HepG2 (cell line): ENCODE results near the gene ARHGEF40. TPM values are rescaled to one million over a fixed set of nuclear protein-coding genes. Genes with fewer than 3 reads are reported as not detected.

ENCODE experiments used
- ARNT2 ChIP-seq: sonication (generic); formaldehyde crosslinking; IDR thresholded peaks from 2 replicates; pipeline ENCODE4 v1.8.0; 2022; ENCODE audit warnings: mild to moderate bottlenecking, low read depth, missing genetic modification reagents, moderate library complexity
- CREM ChIP-seq, 2 experiments: sonication (generic) in 1 of 2; formaldehyde crosslinking in 1 of 2; IDR thresholded peaks; 2 replicates each; pipeline versions ENCODE4 v1.4.0 to v1.6.1; 2016 to 2020; ENCODE audit warnings: antibody characterized with exemption in 1 of 2, mild to moderate bottlenecking in 1 of 2, missing genetic modification reagents in 1 of 2
- ELF4 ChIP-seq: sonication (generic); formaldehyde crosslinking; IDR thresholded peaks from 2 replicates; pipeline ENCODE4 v1.5.0; 2020; ENCODE audit warnings: missing genetic modification reagents, mild to moderate bottlenecking, moderate library complexity, borderline replicate concordance
- FOXA1 ChIP-seq, 2 experiments: fragments of 450-650 bp in 1 of 2; sonication (generic) in 1 of 2; formaldehyde crosslinking in 1 of 2; IDR thresholded peaks; 2 replicates each; pipeline versions ENCODE4 v1.4.0 to v1.6.1; 2016 to 2020; ENCODE audit warnings: missing genetic modification reagents in 1 of 2
- FUBP1 ChIP-seq: sonication (generic); formaldehyde crosslinking; IDR thresholded peaks from 2 replicates; pipeline ENCODE4 v1.5.1; 2020; ENCODE audit warnings: missing genetic modification reagents, mild to moderate bottlenecking, borderline replicate concordance
- GATAD1 ChIP-seq: IDR thresholded peaks from 2 replicates; pipeline ENCODE4 v1.6.1; 2016; ENCODE audit warnings: missing genetic modification reagents, missing compliant biosample characterization
- HOXA7 ChIP-seq: sonication (generic); formaldehyde crosslinking; IDR thresholded peaks from 2 replicates; pipeline ENCODE4 v1.8.1; 2022; ENCODE audit warnings: mild to moderate bottlenecking, missing genetic modification reagents, moderate library complexity
- ISX ChIP-seq: sonication (generic); formaldehyde crosslinking; conservative IDR thresholded peaks from 2 replicates; pipeline ENCODE4 v1.5.0; 2020; ENCODE audit warnings: missing genetic modification reagents
- KLF13 ChIP-seq: sonication (generic); formaldehyde crosslinking; IDR thresholded peaks from 2 replicates; pipeline ENCODE4 v1.4.0; 2020; ENCODE audit warnings: mild to moderate bottlenecking, missing genetic modification reagents
- MAFG ChIP-seq: sonication (generic); formaldehyde crosslinking; IDR thresholded peaks from 2 replicates; pipeline ENCODE4 v1.5.1; 2020; ENCODE audit warnings: mild to moderate bottlenecking, missing genetic modification reagents
- NR3C1 ChIP-seq: sonication (generic); formaldehyde crosslinking; IDR thresholded peaks from 2 replicates; pipeline ENCODE4 v1.4.0; 2020; ENCODE audit warnings: missing genetic modification reagents
- POLR2AphosphoS2 ChIP-seq: IDR thresholded peaks from 2 replicates; pipeline ENCODE4 v1.6.1; 2011; ENCODE audit warnings: low read depth, low read length, improper control_type of control experiment
- SMARCE1 ChIP-seq: fragments of 450-650 bp; IDR thresholded peaks from 2 replicates; pipeline ENCODE4 v1.6.1; 2017; ENCODE audit warnings: borderline replicate concordance
- SMYD3 ChIP-seq: sonication (generic); formaldehyde crosslinking; IDR thresholded peaks from 2 replicates; pipeline ENCODE4 v1.8.1; 2023; ENCODE audit warnings: mild to moderate bottlenecking, missing genetic modification reagents
- SNAPC2 ChIP-seq: sonication (generic); formaldehyde crosslinking; IDR thresholded peaks from 2 replicates; pipeline ENCODE4 v1.8.1; 2022; ENCODE audit warnings: mild to moderate bottlenecking, missing genetic modification reagents
- TBX2 ChIP-seq: sonication (generic); formaldehyde crosslinking; IDR thresholded peaks from 2 replicates; pipeline ENCODE4 v1.5.0; 2020; ENCODE audit warnings: missing genetic modification reagents, mild to moderate bottlenecking, borderline replicate concordance
- TSC22D2 ChIP-seq: sonication (generic); formaldehyde crosslinking; IDR thresholded peaks from 2 replicates; pipeline ENCODE4 v1.5.1; 2020; ENCODE audit warnings: missing genetic modification reagents, mild to moderate bottlenecking, borderline replicate concordance
- ZBTB1 ChIP-seq: sonication (generic); formaldehyde crosslinking; IDR thresholded peaks from 2 replicates; pipeline ENCODE4 v1.4.0; 2020; ENCODE audit warnings: missing genetic modification reagents, borderline replicate concordance
- ZNF225 ChIP-seq: sonication (generic); formaldehyde crosslinking; IDR thresholded peaks from 2 replicates; pipeline ENCODE4 v1.4.0; 2020; ENCODE audit warnings: mild to moderate bottlenecking, missing genetic modification reagents
- ZNF343 ChIP-seq: sonication (generic); formaldehyde crosslinking; IDR thresholded peaks from 2 replicates; pipeline ENCODE4 v1.4.0; 2020; ENCODE audit warnings: mild to moderate bottlenecking, missing genetic modification reagents
- ZNF598 ChIP-seq: sonication (generic); formaldehyde crosslinking; IDR thresholded peaks from 2 replicates; pipeline ENCODE4 v1.5.1; 2020; ENCODE audit warnings: mild to moderate bottlenecking, missing genetic modification reagents, borderline replicate concordance
- ZNF75D ChIP-seq: sonication (generic); formaldehyde crosslinking; IDR thresholded peaks from 2 replicates; pipeline ENCODE4 v1.8.1; 2023; ENCODE audit warnings: missing genetic modification reagents, mild to moderate bottlenecking, borderline replicate concordance
- ZNF775 ChIP-seq: sonication (generic); formaldehyde crosslinking; IDR thresholded peaks from 2 replicates; pipeline ENCODE4 v1.4.0; 2020; ENCODE audit warnings: missing genetic modification reagents, mild to moderate bottlenecking, moderate library complexity, borderline replicate concordance
- ZNF782 ChIP-seq: sonication (generic); formaldehyde crosslinking; IDR thresholded peaks from 2 replicates; pipeline ENCODE4 v1.4.0; 2020; ENCODE audit warnings: missing genetic modification reagents, mild to moderate bottlenecking, borderline replicate concordance
- ZNF850 ChIP-seq: sonication (generic); formaldehyde crosslinking; conservative IDR thresholded peaks from 2 replicates; pipeline ENCODE4 v1.9.0; 2021; ENCODE audit warnings: mild to moderate bottlenecking, missing genetic modification reagents
- ZUFSP ChIP-seq: sonication (generic); formaldehyde crosslinking; IDR thresholded peaks from 2 replicates; pipeline ENCODE4 v1.9.0; 2021; ENCODE audit warnings: missing genetic modification reagents, mild to moderate bottlenecking, borderline replicate concordance
- polyA plus RNA-seq, 8 experiments: library from polyadenylated mRNA; depleted of rRNA in 3 of 8; stranded (reverse) in 7 of 8; unstranded in 1 of 8; fragments of >200 nt; fragmentation: Illumina TruSeq in 4 of 8; extraction: Trizol in 4 of 8; gene quantifications; 2 replicates each; pipeline versions ENCODE4 v1.2.1 to v1.2.3, GENCODE V29; 2011 to 2016; ENCODE audit warnings: low read depth in 4 of 8, missing spikeins in 1 of 8, mixed read lengths in 1 of 8; ENCODE audit not compliant: insufficient read depth in 1 of 8
- total RNA-seq, 5 experiments: library from RNA; depleted of rRNA; stranded (reverse); fragments of >200 nt; fragmentation: Illumina TruSeq; extraction: Trizol; gene quantifications; 2 replicates each; pipeline ENCODE4 v1.2.3, GENCODE V29; 2016; ENCODE audit warnings: low read depth in 1 of 5

The ARHGEF40 gene
- total and polyA plus RNA-seq, 2 of the 13 experiments (the other 11 are each of a cell fraction or from before 2014, with no cell fraction given) = 28.1 to 78.1 TPM

- TF ChIP-seq KLF13 (CRISPR knock-in tag) = no peak
- TF ChIP-seq FUBP1 (CRISPR knock-in tag) = 0 out of 2 replicates have a peak, but pooled peaks have one; percentile 79
- no peak for TF ChIP-seq ZNF775 (CRISPR knock-in tag)
- TF ChIP-seq ARNT2 (CRISPR knock-in tag) = peak; percentile 82
- no peak for TF ChIP-seq CREM (IDR thresholded peaks at IDR 0.05)
- TF ChIP-seq CREM (CRISPR knock-in tag; IDR thresholded peaks at IDR 0.05) = no peak
- TF ChIP-seq MAFG (CRISPR knock-in tag) = no peak
- no peak for TF ChIP-seq ZBTB1 (CRISPR knock-in tag)
- TF ChIP-seq ZNF343 (CRISPR knock-in tag) = peak; percentile 91; the same call in 1 of the 2 replicates
- peak; percentile 67; the same call in 1 of the 2 replicates for TF ChIP-seq SNAPC2 (CRISPR knock-in tag)
- no peak for TF ChIP-seq FOXA1 (IDR thresholded peaks at IDR 0.05)
- peak; percentile 62 for TF ChIP-seq FOXA1 (CRISPR knock-in tag; IDR thresholded peaks at IDR 0.05)
- no peak for TF ChIP-seq HOXA7 (CRISPR knock-in tag)
- TF ChIP-seq TBX2 = peak; percentile 95
- peak; percentile 97 for TF ChIP-seq ZNF225
- 0 out of 2 replicates have a peak, but pooled peaks have one; percentile 28 for TF ChIP-seq SMYD3
- peak; percentile 85 for TF ChIP-seq ZNF782
- no peak for TF ChIP-seq POLR2AphosphoS2
- no peak for TF ChIP-seq ZUFSP (CRISPR knock-in tag)
- peak; percentile 94; the same call in 1 of the 2 replicates for TF ChIP-seq ZNF598
- TF ChIP-seq ZNF850 (CRISPR knock-in tag) = no peak
- peak; percentile 93; the same call in 1 of the 2 replicates for TF ChIP-seq TSC22D2 (CRISPR knock-in tag)
- no peak for TF ChIP-seq SMARCE1
- TF ChIP-seq NR3C1 (CRISPR knock-in tag) = no peak
- TF ChIP-seq ISX = no peak
- no peak for TF ChIP-seq ZNF75D
- TF ChIP-seq ELF4 = no peak
- peak; percentile 80 for TF ChIP-seq GATAD1 (CRISPR knock-in tag)
These were observed 22.3 kb downstream of the ARHGEF40 start (continued) for GRCh38 chr14:21092273-21093011.
